Gastrocnemius medialis (tissue), 4 donors: ENCODE data around the gene TMEM132C. TPM values are rescaled to one million over a fixed set of nuclear protein-coding genes. Genes with fewer than 3 reads are reported as not detected.

Source experiments
- ATAC-seq, 2 donors: fragments of 150-250 bp; one replicate each; pipeline ENCODE4 v1.9.1; 2016
- DNase-seq, 2 donors: peaks; one replicate each; pipeline ENCODE4 v3.0.0-alpha.2; 2019
- H3K27ac ChIP-seq, 4 donors: fragments of 200-600 bp; sonication (generic); 1 replicate in 1 of 4; 2 replicates in 3 of 4; pipeline ENCODE4 v1.5.1; 2016 to 2018; ENCODE audit warnings: mild to moderate bottlenecking in 2 of 4, moderate library complexity in 1 of 4
- H3K27me3 ChIP-seq, 3 donors: fragments of 200-600 bp; sonication (generic) in 2 of 3; 1 replicate in 1 of 3; 2 replicates in 2 of 3; pipeline versions ENCODE4 v1.5.1 to v1.6.0; 2016 to 2019; ENCODE audit warnings: mild to moderate bottlenecking in 1 of 3, moderate library complexity in 1 of 3
- H3K36me3 ChIP-seq, 2 donors: fragments of 200-600 bp; sonication (generic) in 1 of 2; one replicate each; pipeline ENCODE4 v1.5.1; 2017 to 2018
- H3K4me1 ChIP-seq, 2 donors: fragments of 200-600 bp; sonication (generic) in 1 of 2; one replicate each; pipeline ENCODE4 v1.5.1; 2016 to 2017; ENCODE audit warnings: mild to moderate bottlenecking in 2 of 2
- H3K4me3 ChIP-seq, 4 donors: fragments of 200-600 bp; sonication (generic) in 3 of 4; 1 replicate in 1 of 4; 2 replicates in 3 of 4; pipeline ENCODE4 v1.5.1; 2016 to 2019; ENCODE audit warnings: mild to moderate bottlenecking in 2 of 4
- H3K9me3 ChIP-seq, 3 donors: fragments of 200-600 bp; sonication (generic) in 2 of 3; 1 replicate in 1 of 3; 2 replicates in 2 of 3; pipeline ENCODE4 v1.5.1; 2016 to 2019
- POLR2A ChIP-seq, 2 donors: fragments of 450-650 bp; IDR thresholded peaks; one replicate each; pipeline ENCODE4 v1.6.1; 2017; ENCODE audit warnings: antibody characterized with exemption in 2 of 2, mild to moderate bottlenecking in 2 of 2, moderate library complexity in 2 of 2
- in situ Hi-C, 4 donors: fragments of 200-750 bp; cut with MboI; loops; one replicate each; pipeline versions ENCODE4 v1.15.0 to v1.8.0; 2017; ENCODE audit warnings: low sequenced_read_pairs in 4 of 4
- intact Hi-C: fragments of 100-400 bp; cut with DNase I; formaldehyde crosslinking; loops from one replicate; pipeline ENCODE4 v1.15.1; 2023; ENCODE audit warnings: low total_unique reads
- total RNA-seq, 4 donors: library from RNA; depleted of rRNA; stranded (reverse); fragments of >200 nt; gene quantifications; one replicate each; pipeline versions ENCODE4 v1.1.0 to v1.2.3, GENCODE V29; 2016
- TF ChIP-seq, protein P1 (sequence below), 5 experiments: fragments of 450-650 bp in 3 of 5; fragments of 200-600 bp in 2 of 5; sonication (generic) in 2 of 5; IDR thresholded peaks in 4 of 5; conservative IDR thresholded peaks in 1 of 5; 1 replicate in 4 of 5; 2 replicates in 1 of 5; pipeline ENCODE4 v1.5.1; 2016 to 2019; ENCODE audit warnings: antibody characterized with exemption in 5 of 5, mild to moderate bottlenecking in 3 of 5, moderate library complexity in 3 of 5

The TMEM132C gene
- total RNA-seq, 4 donors from 2014 or later = 0.24 to 0.82 (median 0.68) TPM

DNA sequence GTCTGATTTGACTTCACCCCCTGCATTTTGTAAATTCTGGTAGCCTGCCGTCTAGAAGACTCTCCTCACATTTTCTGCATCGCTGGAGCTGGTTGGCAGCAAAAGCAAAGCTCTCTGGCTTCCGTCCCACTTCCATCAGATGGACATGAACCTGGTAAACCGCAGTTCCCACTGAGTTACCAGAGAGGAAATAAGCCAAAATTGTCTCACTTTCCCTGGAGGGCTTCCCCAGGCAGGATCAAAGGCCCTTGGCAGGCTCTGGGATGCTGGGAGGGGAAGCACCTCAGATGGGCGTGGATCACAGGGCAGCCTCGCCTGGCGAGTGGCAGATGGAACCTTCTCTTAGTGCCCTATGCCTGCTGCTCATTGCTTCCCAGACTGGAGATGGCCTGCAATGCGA is 243.5 kb downstream of the TMEM132C start:
- no peaks in the 10 kb centered on the region for H3K9me3 ChIP-seq
- no peak overlapping the region for H3K27ac ChIP-seq
- DNase-seq (no peak), ATAC-seq (no peak)
- in situ Hi-C loops = no loop called here
- TF ChIP-seq, protein P1, sequence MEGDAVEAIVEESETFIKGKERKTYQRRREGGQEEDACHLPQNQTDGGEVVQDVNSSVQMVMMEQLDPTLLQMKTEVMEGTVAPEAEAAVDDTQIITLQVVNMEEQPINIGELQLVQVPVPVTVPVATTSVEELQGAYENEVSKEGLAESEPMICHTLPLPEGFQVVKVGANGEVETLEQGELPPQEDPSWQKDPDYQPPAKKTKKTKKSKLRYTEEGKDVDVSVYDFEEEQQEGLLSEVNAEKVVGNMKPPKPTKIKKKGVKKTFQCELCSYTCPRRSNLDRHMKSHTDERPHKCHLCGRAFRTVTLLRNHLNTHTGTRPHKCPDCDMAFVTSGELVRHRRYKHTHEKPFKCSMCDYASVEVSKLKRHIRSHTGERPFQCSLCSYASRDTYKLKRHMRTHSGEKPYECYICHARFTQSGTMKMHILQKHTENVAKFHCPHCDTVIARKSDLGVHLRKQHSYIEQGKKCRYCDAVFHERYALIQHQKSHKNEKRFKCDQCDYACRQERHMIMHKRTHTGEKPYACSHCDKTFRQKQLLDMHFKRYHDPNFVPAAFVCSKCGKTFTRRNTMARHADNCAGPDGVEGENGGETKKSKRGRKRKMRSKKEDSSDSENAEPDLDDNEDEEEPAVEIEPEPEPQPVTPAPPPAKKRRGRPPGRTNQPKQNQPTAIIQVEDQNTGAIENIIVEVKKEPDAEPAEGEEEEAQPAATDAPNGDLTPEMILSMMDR (IDR thresholded peaks at IDR 0.05 in 4 of 5, conservative IDR thresholded peaks at IDR 0.05 in 1 of 5) = no peak
- TF ChIP-seq POLR2A (IDR thresholded peaks at IDR 0.05) = no peak
- H3K36me3 ChIP-seq = no peaks in the 10 kb centered on the region
- H3K27me3 ChIP-seq = no peaks in the 10 kb centered on the region
- H3K4me1 ChIP-seq = no peaks in the 10 kb centered on the region
- intact Hi-C loops = no loop called here
- H3K4me3 ChIP-seq = no peak overlapping the region

DNA sequence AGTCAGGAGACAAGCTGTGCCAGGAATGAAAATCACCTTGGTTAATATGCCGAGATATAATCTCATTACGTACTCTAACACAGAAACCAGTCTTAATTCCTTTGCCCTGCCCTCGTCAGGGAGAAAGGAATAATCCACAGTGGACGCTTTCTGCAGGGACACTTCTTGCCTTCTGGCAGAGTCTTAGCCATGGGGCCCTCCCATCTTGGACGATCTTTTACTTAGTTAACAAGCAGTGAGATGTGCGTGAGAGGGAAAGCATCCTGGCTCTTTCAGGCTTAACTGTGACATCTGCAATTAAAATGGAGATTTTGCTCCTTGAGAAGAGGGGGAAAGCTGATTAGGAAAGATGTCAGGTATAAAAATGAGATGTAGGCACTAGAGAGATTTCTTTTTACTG is 246.4 kb downstream of the TMEM132C start:
- Histone ChIP-seq H3K27ac (no peak overlapping the region), H3K4me3 (no peak overlapping the region), H3K36me3 (no peaks in the 10 kb centered on the region), H3K27me3 (no peaks in the 10 kb centered on the region), H3K4me1 (no peaks in the 10 kb centered on the region), H3K9me3 (no peaks in the 10 kb centered on the region)
- in situ Hi-C loops = no loop called here
- DNase-seq (no peak), ATAC-seq (no peak)
- TF ChIP-seq, protein P1 (IDR thresholded peaks at IDR 0.05 in 4 of 5, conservative IDR thresholded peaks at IDR 0.05 in 1 of 5) = no peak
- no peak for TF ChIP-seq POLR2A (IDR thresholded peaks at IDR 0.05)
- intact Hi-C loops = no loop called here

DNA sequence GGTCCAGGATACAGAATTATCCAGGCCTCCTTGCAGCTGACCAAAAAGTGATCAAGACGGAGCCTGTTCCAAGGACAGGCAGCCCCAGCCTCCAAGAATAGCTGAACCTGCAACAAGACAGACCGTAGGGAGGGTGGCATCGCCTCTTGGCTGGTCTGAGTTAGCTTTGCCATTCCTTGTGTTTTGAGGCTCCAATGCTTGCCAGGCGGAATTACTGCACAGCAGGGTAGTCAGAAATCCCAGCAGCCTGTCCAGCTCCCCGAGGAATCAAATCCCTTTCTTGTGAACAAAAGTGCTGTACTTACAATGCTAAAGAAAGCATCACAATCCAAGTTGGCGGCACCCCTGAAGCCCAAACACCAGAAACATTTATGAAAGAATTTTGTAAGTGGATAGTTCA is 246.9 kb downstream of the TMEM132C start:
- H3K27me3 ChIP-seq = no peaks in the 10 kb centered on the region
- no peak for TF ChIP-seq POLR2A (IDR thresholded peaks at IDR 0.05)
- TF ChIP-seq, protein P1 (IDR thresholded peaks at IDR 0.05 in 4 of 5, conservative IDR thresholded peaks at IDR 0.05 in 1 of 5) = no peak
- no peaks in the 10 kb centered on the region for H3K36me3 ChIP-seq
- DNase-seq = no peak
- intact Hi-C loops (no loop called here), in situ Hi-C loops (no loop called here)
- H3K27ac ChIP-seq = no peak overlapping the region
- no peaks in the 10 kb centered on the region for H3K9me3 ChIP-seq
- no peaks in the 10 kb centered on the region for H3K4me1 ChIP-seq
- no peak overlapping the region for H3K4me3 ChIP-seq
- no peak for ATAC-seq

DNA sequence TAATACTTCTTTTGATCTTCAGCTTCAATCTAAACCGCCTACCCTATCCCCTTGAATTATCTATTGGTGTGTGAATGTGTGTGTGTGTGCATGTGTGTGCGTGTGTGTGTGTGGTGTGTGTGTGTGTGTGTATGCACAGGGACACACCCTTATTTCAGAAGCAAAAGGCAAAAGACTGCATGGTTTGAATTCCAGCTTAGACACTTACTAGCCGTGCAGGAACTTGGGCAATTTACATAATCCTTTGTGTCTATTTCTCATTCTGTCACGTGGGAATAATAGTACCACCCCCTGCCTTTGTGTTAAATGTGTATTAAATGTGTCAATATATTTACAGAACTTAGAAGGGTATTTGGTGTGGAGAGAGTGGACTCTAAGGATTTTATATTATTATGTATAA is 251.7 kb downstream of the TMEM132C start:
- H3K27me3 ChIP-seq = no peaks in the 10 kb centered on the region
- H3K36me3 ChIP-seq = no peaks in the 10 kb centered on the region
- no peak overlapping the region for H3K4me3 ChIP-seq
- no peaks in the 10 kb centered on the region for H3K9me3 ChIP-seq
- ATAC-seq (no peak), DNase-seq (no peak)
- no peaks in the 10 kb centered on the region for H3K4me1 ChIP-seq
- intact Hi-C loops (no loop called here), in situ Hi-C loops (no loop called here)
- TF ChIP-seq, protein P1 (IDR thresholded peaks at IDR 0.05 in 4 of 5, conservative IDR thresholded peaks at IDR 0.05 in 1 of 5) = no peak
- TF ChIP-seq POLR2A (IDR thresholded peaks at IDR 0.05) = no peak
- no peak overlapping the region for H3K27ac ChIP-seq

DNA sequence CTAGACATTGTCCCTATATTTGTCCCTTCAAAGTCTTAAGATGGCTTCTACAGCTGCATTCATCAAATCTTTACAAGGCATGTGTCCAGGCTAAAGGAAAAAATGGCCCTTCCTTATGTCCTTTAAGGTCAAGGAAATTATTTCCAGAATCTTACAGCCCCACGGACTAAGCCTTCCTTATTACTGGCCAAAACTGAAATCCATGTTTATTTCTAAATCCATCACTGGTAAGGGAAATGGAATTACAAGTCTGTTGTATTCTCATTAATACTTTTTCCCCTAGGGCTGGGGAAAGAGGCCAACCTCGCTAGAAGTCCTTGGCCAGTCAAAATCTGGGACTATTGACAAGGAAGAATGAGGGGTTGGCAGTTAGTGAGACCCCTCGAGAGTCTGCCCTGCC is 252.5 kb downstream of the TMEM132C start:
- TF ChIP-seq POLR2A (IDR thresholded peaks at IDR 0.05) = no peak
- TF ChIP-seq, protein P1 (IDR thresholded peaks at IDR 0.05 in 4 of 5, conservative IDR thresholded peaks at IDR 0.05 in 1 of 5) = no peak
- no peak overlapping the region for H3K4me3 ChIP-seq
- ATAC-seq (no peak), DNase-seq (no peak)
- in situ Hi-C loops (no loop called here), intact Hi-C loops (no loop called here)
- no peaks in the 10 kb centered on the region for H3K9me3 ChIP-seq
- no peaks in the 10 kb centered on the region for H3K36me3 ChIP-seq
- no peak overlapping the region for H3K27ac ChIP-seq
- H3K27me3 ChIP-seq = no peaks in the 10 kb centered on the region
- H3K4me1 ChIP-seq = no peaks in the 10 kb centered on the region
